Cortex of kidney (tissue), 1 donor: Measurements from ENCODE around the gene DUSP3.

Experiments
- DNase-seq: peaks from one replicate; lab custom pipeline; 2025; lab: John Stamatoyannopoulos, UW

Gene DUSP3

GRCh38 chr17:43768943-43769342 lies 9.8 kb downstream of the DUSP3 start:
- DNase-seq = no peak

- no peak for DNase-seq
Measured at GRCh38 chr17:43768382-43768781, 10.4 kb downstream of the DUSP3 start.

DNA sequence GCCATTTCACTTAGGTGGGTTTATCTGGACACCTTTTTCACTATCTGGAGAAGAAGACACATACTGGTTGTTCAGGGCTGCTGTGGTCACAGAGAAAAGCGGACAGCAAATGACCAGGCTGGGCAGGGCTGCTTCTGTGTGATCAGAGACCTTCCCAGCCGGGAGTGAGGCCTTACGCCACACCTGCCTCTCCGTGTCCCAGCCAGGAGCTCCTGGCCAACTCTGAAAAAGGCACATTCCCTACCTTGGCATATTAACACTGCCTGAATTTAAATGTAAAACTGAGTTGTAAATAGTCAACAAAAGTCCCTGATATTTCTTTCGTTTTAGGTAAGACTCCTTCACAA lies 11.1 kb downstream of the DUSP3 start:
- no peak for DNase-seq

DNA sequence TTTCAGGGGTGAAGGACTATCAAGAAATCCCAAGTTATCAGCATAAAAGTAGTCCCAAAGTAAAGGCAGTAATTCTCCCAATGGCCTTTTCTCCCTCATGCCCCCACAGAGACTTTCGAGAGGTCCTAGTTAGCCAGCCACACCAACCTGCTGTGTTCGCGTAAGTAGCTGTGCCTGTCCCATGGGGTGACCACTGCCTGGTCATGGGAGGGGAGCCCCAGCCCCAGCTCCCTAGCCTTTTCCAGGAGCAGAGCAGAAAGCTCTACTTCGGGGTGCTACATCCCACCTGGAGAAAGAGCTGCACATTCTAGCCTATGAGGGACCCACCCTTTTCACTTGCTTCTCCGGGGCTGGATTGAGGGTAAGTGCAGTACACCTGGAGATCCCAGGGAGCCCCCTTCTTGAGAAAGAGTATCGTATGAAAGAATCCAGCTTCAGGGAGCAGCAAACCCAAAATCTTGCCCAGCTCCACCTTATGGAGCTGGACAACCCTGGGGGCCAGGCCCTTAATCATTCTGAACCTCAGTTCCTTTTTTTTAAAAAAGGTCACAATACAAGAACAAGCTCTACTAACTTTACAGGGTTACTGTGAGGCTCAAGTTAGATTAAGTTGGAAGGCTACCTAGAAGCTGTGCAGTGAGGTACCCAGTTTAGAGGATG lies 11.6 kb downstream of the DUSP3 start:
- DNase-seq = no peak

- no peak for DNase-seq
Measured at GRCh38 chr17:43766413-43767052, 12.2 kb downstream of the DUSP3 start.

DNA sequence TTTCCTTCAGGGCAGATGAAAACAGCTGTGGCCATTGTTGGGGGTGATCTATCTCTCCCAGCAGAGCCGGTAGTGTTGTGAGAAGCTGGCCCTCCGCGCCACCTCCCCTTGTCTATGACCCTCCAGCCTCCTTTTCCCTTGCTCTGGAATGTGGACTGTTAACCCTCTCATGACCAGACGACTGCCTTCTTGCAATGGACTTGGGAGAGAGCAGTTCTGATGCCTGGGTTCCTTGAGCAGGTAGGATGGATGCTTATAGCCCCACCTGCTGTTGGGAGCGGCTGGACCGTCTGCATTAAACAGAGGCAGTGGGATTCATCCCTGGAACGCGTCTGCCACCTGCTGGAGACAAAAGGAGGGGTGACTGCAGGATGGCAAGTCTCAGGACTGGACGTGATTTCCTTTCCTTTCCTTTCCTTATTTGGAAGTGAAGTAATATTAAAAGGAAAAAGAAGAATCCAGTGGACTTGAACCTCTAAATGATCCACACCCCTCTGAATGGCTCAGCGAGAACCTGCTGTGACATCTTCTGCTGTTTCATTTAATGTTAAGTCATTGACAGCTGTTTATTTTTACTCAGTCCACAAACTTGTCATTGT lies 18.4 kb downstream of the DUSP3 start:
- no peak for DNase-seq

GRCh38 chr17:43759836-43760235 lies 18.9 kb downstream of the DUSP3 start:
- no peak for DNase-seq

DNA sequence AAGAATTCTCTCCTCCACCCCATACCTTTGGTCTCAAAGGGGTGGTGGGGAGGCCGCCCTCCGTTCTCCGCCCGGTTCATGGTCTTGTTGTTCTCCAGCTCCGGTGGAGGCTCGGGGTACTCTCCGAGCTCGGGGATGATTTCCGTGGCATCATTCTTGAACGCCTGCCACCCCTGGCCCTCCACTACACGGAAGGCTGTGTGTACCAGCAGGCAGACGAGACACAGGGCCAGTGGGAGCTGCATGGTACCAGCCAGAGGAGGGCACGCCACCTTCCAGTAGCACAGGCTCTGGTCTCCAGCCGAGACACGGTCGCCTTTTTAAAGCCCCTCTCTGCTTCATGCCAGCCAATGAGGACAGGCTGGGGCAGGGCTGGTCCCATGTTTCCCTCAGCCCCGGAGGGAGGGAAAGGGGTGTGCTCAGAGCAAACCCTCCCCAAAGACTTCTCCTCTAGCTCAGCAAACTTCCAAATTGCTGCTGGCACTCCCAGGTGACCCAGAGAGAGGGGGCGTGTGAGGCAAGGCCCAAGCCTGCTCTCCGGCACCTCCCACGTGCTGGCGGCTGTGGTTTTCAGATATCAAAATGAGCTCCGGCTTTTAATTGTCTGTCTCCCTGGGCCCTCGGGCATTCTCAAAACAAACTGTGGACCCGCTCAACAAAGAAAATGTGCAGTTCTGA lies 20.1 kb downstream of the DUSP3 start, which contains the start of gene SOST:
SOST (minus strand) TSS at position 295 of the 678 bp plus-strand sequence; CDS start at position 245, 50 bp downstream.
- DNase-seq = no peak

DNA sequence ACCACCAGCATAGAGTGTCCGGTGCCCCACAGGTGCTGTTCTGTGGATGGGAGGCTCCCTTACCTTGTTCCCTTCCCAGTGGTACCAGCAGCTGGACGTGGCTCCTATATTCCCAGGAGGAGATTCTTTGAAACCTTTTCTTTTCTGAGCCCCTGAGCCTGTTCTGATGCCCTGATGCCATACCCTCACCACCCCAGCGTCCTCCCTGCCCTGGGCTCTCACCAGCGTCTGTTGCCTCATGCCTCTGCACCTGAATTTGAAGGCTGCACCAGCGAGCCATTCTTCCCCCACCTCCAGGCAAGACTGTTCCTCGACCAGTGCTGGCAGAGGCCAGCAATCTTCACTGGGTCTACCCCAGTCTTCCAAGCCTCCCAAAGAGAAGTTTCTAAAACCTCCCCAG lies 20.7 kb downstream of the DUSP3 start:
- DNase-seq = no peak

- no peak for DNase-seq
Measured at GRCh38 chr17:43757171-43757660, 21.6 kb downstream of the DUSP3 start.

DNA sequence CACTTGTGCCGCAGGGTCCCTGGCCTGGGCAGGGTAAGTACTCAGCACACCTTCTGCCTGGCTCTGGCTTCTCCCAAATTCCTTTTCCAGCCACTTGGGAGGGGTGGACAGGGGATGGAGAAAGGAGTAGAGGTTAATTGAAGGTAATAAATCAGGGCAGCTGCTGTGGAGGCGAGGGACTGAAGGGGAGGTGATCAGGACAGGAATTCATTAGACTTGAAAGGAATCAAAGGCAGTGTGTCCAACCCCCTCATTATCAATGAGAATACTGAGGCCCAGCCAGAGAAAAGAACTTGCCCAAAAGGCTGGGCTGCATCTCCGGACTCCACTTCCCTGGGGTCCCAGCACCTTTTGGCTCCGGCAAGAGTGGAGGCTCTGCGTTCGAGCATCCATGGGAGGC lies 22.6 kb downstream of the DUSP3 start:
- DNase-seq = no peak

DNA sequence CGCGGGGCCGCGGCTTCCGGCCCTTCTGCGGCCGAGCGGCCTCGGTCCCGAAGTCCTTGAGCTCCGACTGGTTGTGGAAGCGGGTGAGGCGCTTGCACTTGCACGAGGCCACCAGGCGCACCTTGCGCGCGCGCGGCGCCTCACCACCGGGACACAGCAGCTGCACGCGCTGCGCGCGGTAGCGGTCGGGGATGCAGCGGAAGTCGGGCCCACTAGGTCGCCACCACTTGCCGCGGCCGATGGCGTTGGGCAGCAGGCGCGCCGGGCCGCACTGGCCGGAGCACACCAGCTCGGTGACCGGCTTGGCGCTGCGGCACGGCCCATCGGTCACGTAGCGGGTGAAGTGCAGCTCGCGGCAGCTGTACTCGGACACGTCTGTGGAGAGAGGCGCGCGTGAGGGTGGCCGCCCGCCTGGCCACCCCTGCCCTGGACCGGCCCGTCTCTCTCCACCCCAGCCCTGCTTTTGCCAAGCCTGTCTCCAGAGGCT lies 23.3 kb downstream of the DUSP3 start:
- DNase-seq = no peak

DNA sequence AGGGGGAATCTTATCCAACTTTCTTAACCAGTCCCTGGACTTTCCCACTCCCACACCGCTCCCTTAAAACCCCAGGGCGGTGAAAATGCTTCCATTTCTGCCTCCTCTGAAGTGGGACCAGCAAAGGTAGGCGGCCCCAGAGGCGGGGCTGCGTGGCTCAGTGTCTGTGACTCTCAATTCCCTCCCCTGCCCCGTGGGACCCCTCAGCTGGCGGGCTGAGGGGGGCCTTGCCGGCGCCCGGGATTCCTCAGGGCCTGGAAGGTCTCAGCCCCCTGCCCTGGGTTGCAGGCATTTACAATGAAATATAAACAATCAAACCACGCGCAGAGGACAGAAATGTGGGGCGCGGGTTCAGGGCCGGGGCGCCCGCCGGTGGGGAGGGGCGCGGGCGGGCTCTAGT lies 23.8 kb downstream of the DUSP3 start:
- DNase-seq = no peak

- DNase-seq = no peak
Measured at GRCh38 chr17:43753493-43754129, 25.2 kb downstream of the DUSP3 start.

- DNase-seq = no peak
Measured at GRCh38 chr17:43750153-43750552, 28.6 kb downstream of the DUSP3 start.

GRCh38 chr17:43745541-43745940 lies 33.2 kb downstream of the DUSP3 start:
- no peak for DNase-seq

DNA sequence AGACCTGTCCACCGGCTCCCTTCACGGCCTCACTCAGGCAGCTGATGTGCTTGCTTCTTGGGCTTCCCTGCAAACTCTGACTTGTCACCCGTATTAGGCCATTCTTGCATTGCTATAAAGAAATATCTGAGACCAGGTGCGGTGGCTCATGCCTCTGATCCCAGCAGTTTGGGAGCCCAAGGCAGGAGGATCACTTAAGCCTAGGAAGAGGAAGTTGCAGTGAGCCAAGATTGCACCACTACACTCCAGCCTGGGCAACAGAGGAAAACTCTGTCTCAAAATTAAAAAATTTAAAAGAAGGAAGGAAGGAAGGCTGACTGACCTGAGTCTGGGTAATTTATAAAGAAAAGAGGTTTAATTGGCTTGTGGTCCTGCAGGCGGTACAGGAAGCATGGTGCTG lies 37.1 kb downstream of the DUSP3 start:
- no peak for DNase-seq

GRCh38 chr17:43740541-43740940 lies 38.2 kb downstream of the DUSP3 start:
- no peak for DNase-seq

- DNase-seq = no peak
Measured at GRCh38 chr17:43737722-43738121, 41.1 kb downstream of the DUSP3 start.

DNA sequence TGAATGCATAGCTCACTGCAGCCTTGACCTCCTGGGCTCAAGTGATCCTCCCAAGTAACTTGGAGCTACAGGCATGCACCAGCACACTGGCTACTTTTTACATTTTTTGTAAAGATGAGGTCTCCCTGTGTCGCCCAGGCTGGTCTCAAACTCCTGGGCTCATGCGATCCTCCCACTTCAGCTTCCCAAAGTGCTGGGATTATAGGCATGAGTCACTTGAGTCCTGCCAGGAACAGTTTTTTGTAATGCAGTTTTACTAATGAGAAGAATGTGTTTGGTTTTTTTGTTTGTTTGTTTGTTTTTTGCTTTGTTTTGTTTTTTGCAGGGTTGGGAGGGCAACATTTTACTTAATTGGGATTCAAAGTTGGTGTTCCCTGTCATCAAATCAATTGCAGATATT lies 42.4 kb downstream of the DUSP3 start:
- DNase-seq = no peak

DNA sequence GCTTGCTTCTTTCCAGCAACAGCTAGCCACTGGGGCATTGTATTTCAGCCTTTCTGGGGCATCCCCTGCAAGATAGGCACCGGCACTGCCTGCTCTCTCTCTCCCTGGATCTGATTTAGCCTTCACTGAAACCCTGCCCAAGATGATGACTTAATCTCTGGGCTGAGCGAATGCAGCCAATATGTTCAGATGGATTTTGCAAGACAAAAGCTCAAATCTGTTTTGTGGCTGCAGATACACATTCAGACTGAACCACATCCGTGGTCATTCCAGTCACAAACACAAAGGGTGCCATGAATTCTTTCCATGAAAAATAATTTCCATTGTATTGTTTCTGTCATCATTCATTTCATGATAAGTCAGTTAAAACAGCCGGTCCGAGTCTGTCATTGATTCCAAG lies 44.4 kb downstream of the DUSP3 start:
- no peak for DNase-seq

DNA sequence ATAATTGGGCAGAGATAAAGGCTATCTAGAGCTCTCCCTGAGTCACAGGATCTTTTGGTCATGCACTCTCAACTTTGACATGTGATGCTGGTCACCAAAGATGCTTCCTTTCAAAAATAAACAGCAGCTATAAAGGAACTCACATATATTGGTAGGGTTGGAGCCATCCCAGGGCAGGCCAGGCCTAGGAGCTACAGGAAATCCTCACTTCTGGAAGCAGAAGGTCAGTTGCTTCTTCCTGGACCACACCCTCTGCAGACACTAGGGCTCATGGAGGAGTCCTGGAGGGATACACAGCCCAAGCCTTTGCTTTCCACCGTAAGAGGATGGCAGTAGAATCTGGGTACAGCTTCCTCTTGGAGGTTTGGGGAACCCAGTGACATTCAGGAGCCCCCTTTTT lies 44.8 kb downstream of the DUSP3 start:
- DNase-seq = no peak
